Measurements from ENCODE around the gene ZBTB40. TPM values are rescaled to one million over a fixed set of nuclear protein-coding genes. Genes with fewer than 3 reads are reported as not detected.

ZBTB40 gene
- total RNA-seq, 1 experiment from 2014 or later, result 16.3 TPM

- H3K27me3 Mint-ChIP-seq (ENCODE audit: low read depth), result peaks cover 40% of the 10 kb centered on the region
- no peak overlapping the region for H3K4me3 Mint-ChIP-seq
Observed at GRCh38 chr1:22566161-22566560, 114.5 kb downstream of the ZBTB40 start.

More at GRCh38 chr1:22566161-22566560, 114.5 kb downstream of the ZBTB40 start:
- Histone ChIP-seq H2AK5ac (ENCODE audit: insufficient read length, low read length) (no peak overlapping the region), H3K9ac (ENCODE audit: extremely low read depth, insufficient read length, low read length) (no peak overlapping the region), H4K5ac (ENCODE audit: insufficient read length, low read depth, low read length) (no peak overlapping the region), H4K20me1 (ENCODE audit: control insufficient read depth, insufficient read depth, insufficient read length) (no peaks in the 10 kb centered on the region), H3K23me2 (ENCODE audit: insufficient read length, low read depth, low read length, poor library complexity, severe bottlenecking) (peaks cover 9% of the 10 kb centered on the region), H4K91ac (ENCODE audit: insufficient read length, low read depth, low read length) (no peak overlapping the region), H2BK120ac (ENCODE audit: low read depth, low read length, poor library complexity, severe bottlenecking) (no peak overlapping the region), H3K9me3 (ENCODE audit: control insufficient read depth, low read depth, low read length) (no peaks in the 10 kb centered on the region), H3K4me1 (ENCODE audit: insufficient read depth, low read length) (no peaks in the 10 kb centered on the region; the same call in 1 of the 2 replicates), H2BK20ac (ENCODE audit: low read depth, low read length, poor library complexity, severe bottlenecking) (no peak overlapping the region), H2BK12ac (ENCODE audit: insufficient read length, low read depth, low read length) (no peak overlapping the region), H4K8ac (replicated peaks; ENCODE audit: insufficient read length, low read depth, low read length) (no peak overlapping the region), H2BK5ac (ENCODE audit: insufficient read length, low read length) (no peak overlapping the region), H3K4me2 (ENCODE audit: insufficient read depth, insufficient read length, low read length) (no peak overlapping the region), H3K14ac (ENCODE audit: insufficient read depth, low read length) (no peak overlapping the region), H2BK15ac (ENCODE audit: low read depth, low read length) (no peak overlapping the region), H3K56ac (ENCODE audit: insufficient read length, low read depth, low read length) (no peak overlapping the region), H3K79me2 (ENCODE audit: insufficient read depth, low read length) (no peaks in the 10 kb centered on the region), H3K27me3 (ENCODE audit: insufficient read depth, low read length) (peaks cover 16% of the 10 kb centered on the region; the same call in 1 of the 2 replicates), H3K18ac (ENCODE audit: insufficient read length, low read depth, low read length) (no peak overlapping the region), H3K4ac (ENCODE audit: low read depth, low read length) (no peak overlapping the region), H3K27ac (ENCODE audit: insufficient read length, low read depth, low read length) (no peak overlapping the region), H3K79me1 (ENCODE audit: insufficient read depth, low read depth, low read length, poor library complexity, severe bottlenecking) (no peaks in the 10 kb centered on the region), H3T11ph (ENCODE audit: low read length) (no peak overlapping the region), H2AFZ (ENCODE audit: low read length) (no peak overlapping the region), H3K23ac (ENCODE audit: insufficient read length, low read depth, low read length) (no peak overlapping the region)
- peaks cover 0 to 2% of the 10 kb centered on the region in 2 experiments; a peak in 1 of 5 replicates for H3K9me3 Mint-ChIP-seq
- WGBS (ENCODE audit: extremely low coverage, insufficient read length, low lambda C conversion rate), result no CpG with 5 or more reads among the region's 14 CpGs
- H3K4me1 Mint-ChIP-seq, result peaks cover 13 to 36% of the 10 kb centered on the region in 2 experiments; a peak in 3 of 4 replicates
- no peak for DNase-seq
- TF ChIP-seq, protein P1, sequence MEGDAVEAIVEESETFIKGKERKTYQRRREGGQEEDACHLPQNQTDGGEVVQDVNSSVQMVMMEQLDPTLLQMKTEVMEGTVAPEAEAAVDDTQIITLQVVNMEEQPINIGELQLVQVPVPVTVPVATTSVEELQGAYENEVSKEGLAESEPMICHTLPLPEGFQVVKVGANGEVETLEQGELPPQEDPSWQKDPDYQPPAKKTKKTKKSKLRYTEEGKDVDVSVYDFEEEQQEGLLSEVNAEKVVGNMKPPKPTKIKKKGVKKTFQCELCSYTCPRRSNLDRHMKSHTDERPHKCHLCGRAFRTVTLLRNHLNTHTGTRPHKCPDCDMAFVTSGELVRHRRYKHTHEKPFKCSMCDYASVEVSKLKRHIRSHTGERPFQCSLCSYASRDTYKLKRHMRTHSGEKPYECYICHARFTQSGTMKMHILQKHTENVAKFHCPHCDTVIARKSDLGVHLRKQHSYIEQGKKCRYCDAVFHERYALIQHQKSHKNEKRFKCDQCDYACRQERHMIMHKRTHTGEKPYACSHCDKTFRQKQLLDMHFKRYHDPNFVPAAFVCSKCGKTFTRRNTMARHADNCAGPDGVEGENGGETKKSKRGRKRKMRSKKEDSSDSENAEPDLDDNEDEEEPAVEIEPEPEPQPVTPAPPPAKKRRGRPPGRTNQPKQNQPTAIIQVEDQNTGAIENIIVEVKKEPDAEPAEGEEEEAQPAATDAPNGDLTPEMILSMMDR (conservative IDR thresholded peaks at IDR 0.05), result no peak
- H3K27ac Mint-ChIP-seq, result no peak overlapping the region
- no peaks in the 10 kb centered on the region; a peak in 2 of 7 replicates for H3K36me3 Mint-ChIP-seq (ENCODE audit: insufficient read depth in 1 of 3, low read depth in 3 of 3)
